SK-N-MC (cell line): ENCODE measurements around the gene APOBEC3C.

Source experiments
- FOXP2 ChIP-seq: optimal IDR thresholded peaks from 2 replicates; pipeline ENCODE3; 2011; ENCODE audit warnings: mild to moderate bottlenecking, moderate library complexity; ENCODE audit not compliant: insufficient read depth; ENCODE audit errors: extremely low read length, control extremely low read depth
- POLR2AphosphoS5 ChIP-seq: IDR thresholded peaks from 2 replicates; pipeline ENCODE4 v1.6.1; 2012; ENCODE audit warnings: mild to moderate bottlenecking, low read depth, low read length, borderline replicate concordance

- TF ChIP-seq POLR2AphosphoS5 (no peak), FOXP2 (no peak)
Measured at GRCh38 chr22:38987171-38987895, 26.7 kb upstream of the APOBEC3C start.
